ENCODE data around the gene CELA2B.

DNA sequence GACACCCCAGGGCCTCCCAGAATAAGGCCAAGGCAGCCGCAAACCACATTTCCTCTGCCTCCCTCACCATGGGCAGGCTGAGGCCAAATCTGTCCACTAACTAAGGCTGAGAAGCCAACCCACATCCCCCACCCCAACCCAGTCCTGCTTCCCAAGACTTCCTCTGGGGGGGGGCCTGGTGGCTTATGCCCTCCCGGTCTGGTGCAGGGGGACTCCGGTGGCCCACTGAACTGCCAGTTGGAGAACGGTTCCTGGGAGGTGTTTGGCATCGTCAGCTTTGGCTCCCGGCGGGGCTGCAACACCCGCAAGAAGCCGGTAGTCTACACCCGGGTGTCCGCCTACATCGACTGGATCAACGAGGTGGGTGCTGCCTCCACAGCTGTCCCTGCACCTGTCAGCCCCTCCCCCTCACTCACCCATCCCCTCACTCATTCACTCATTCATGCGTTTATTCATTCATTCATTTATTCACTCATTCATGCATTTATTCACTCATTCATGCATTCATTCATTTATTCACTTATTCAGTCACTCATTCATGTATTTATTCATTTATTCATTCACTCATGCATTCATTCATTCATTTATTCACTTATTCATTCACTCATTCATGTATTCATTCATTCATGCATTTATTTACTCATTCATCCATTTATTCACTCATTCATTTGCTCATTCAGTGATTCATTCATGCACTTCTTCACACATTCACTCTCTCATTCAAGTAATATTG is 30.3 kb upstream of the CELA2B start:
- TF ChIP-seq, protein P1, sequence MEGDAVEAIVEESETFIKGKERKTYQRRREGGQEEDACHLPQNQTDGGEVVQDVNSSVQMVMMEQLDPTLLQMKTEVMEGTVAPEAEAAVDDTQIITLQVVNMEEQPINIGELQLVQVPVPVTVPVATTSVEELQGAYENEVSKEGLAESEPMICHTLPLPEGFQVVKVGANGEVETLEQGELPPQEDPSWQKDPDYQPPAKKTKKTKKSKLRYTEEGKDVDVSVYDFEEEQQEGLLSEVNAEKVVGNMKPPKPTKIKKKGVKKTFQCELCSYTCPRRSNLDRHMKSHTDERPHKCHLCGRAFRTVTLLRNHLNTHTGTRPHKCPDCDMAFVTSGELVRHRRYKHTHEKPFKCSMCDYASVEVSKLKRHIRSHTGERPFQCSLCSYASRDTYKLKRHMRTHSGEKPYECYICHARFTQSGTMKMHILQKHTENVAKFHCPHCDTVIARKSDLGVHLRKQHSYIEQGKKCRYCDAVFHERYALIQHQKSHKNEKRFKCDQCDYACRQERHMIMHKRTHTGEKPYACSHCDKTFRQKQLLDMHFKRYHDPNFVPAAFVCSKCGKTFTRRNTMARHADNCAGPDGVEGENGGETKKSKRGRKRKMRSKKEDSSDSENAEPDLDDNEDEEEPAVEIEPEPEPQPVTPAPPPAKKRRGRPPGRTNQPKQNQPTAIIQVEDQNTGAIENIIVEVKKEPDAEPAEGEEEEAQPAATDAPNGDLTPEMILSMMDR (IDR thresholded peaks at IDR 0.05; ENCODE audit: low read depth, low read length, missing input control): no peak
- TF ChIP-seq GABPA (IDR thresholded peaks at IDR 0.05 in 1 of 2, conservative IDR thresholded peaks at IDR 0.05 in 1 of 2) (no peak), YY1 (IDR thresholded peaks at IDR 0.05) (no peak), EGR1 (IDR thresholded peaks at IDR 0.05; ENCODE audit: low read depth in 2 of 2) (no peak), RAD21 (IDR thresholded peaks at IDR 0.05) (no peak), RXRA (IDR thresholded peaks at IDR 0.05) (no peak), SP1 (IDR thresholded peaks at IDR 0.05) (no peak), JUND (IDR thresholded peaks at IDR 0.05) (no peak), TAF1 (conservative IDR thresholded peaks at IDR 0.05) (no peak), HNF4A (conservative IDR thresholded peaks at IDR 0.05) (no peak), NR2F2 (IDR thresholded peaks at IDR 0.05) (no peak)
- TF ChIP-seq, protein P2, sequence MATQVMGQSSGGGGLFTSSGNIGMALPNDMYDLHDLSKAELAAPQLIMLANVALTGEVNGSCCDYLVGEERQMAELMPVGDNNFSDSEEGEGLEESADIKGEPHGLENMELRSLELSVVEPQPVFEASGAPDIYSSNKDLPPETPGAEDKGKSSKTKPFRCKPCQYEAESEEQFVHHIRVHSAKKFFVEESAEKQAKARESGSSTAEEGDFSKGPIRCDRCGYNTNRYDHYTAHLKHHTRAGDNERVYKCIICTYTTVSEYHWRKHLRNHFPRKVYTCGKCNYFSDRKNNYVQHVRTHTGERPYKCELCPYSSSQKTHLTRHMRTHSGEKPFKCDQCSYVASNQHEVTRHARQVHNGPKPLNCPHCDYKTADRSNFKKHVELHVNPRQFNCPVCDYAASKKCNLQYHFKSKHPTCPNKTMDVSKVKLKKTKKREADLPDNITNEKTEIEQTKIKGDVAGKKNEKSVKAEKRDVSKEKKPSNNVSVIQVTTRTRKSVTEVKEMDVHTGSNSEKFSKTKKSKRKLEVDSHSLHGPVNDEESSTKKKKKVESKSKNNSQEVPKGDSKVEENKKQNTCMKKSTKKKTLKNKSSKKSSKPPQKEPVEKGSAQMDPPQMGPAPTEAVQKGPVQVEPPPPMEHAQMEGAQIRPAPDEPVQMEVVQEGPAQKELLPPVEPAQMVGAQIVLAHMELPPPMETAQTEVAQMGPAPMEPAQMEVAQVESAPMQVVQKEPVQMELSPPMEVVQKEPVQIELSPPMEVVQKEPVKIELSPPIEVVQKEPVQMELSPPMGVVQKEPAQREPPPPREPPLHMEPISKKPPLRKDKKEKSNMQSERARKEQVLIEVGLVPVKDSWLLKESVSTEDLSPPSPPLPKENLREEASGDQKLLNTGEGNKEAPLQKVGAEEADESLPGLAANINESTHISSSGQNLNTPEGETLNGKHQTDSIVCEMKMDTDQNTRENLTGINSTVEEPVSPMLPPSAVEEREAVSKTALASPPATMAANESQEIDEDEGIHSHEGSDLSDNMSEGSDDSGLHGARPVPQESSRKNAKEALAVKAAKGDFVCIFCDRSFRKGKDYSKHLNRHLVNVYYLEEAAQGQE (IDR thresholded peaks at IDR 0.05): no peak
- TF ChIP-seq, protein P3, sequence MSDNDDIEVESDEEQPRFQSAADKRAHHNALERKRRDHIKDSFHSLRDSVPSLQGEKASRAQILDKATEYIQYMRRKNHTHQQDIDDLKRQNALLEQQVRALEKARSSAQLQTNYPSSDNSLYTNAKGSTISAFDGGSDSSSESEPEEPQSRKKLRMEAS (IDR thresholded peaks at IDR 0.05): no peak
- TF ChIP-seq, protein P4, sequence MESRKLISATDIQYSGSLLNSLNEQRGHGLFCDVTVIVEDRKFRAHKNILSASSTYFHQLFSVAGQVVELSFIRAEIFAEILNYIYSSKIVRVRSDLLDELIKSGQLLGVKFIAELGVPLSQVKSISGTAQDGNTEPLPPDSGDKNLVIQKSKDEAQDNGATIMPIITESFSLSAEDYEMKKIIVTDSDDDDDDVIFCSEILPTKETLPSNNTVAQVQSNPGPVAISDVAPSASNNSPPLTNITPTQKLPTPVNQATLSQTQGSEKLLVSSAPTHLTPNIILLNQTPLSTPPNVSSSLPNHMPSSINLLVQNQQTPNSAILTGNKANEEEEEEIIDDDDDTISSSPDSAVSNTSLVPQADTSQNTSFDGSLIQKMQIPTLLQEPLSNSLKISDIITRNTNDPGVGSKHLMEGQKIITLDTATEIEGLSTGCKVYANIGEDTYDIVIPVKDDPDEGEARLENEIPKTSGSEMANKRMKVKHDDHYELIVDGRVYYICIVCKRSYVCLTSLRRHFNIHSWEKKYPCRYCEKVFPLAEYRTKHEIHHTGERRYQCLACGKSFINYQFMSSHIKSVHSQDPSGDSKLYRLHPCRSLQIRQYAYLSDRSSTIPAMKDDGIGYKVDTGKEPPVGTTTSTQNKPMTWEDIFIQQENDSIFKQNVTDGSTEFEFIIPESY (IDR thresholded peaks at IDR 0.05): no peak
